H1 (cell line): ENCODE measurements around the gene CABP4. TPM values are rescaled to one million over a fixed set of nuclear protein-coding genes. Genes with fewer than 3 reads are reported as not detected.

Experiments used
- CTCF ChIA-PET: fragments of 300-600 bp; sonication (Branson Sonifier 250); formaldehyde crosslinking; loops from one replicate; lab custom pipeline; 2021; ENCODE audit not compliant: partially characterized antibody; lab: Charles Lee
- POLR2A ChIA-PET: fragments of 300-600 bp; sonication (Branson Sonifier 250); formaldehyde crosslinking; loops from one replicate; lab custom pipeline; 2021; ENCODE audit warnings: inconsistent platforms; ENCODE audit not compliant: partially characterized antibody; lab: Charles Lee
- DNase-seq, 2 experiments: peaks; one replicate each; pipeline versions ENCODE4 v3.0.0 to v3.0.0-alpha.2; 2010 to 2022; ENCODE audit warnings: low spot score in 2 of 2, low read depth in 1 of 2, mixed read lengths in 1 of 2
- FAIRE-seq: peaks from 2 replicates; lab custom pipeline; 2011; peaks lifted over from hg19 to GRCh38; lab: Jason Lieb, UNC
- H2AFZ ChIP-seq: 2 replicates; pipeline ENCODE4 v1.8.1; 2012; ENCODE audit warnings: low read length, inconsistent platforms
- H2AK5ac ChIP-seq: 2 replicates; pipeline ENCODE4 v1.6.1; 2013; ENCODE audit warnings: low read depth, low read length
- H2BK120ac ChIP-seq: replicated peaks from 2 replicates; pipeline ENCODE3; 2013; ENCODE audit warnings: low read depth, low read length, inconsistent platforms
- H2BK12ac ChIP-seq: 2 replicates; pipeline ENCODE4 v1.6.1; 2013; ENCODE audit warnings: low read depth, low read length
- H2BK15ac ChIP-seq: 2 replicates; pipeline ENCODE4 v1.6.1; 2013; ENCODE audit warnings: low read length
- H2BK20ac ChIP-seq: 2 replicates; pipeline ENCODE4 v1.6.1; 2013; ENCODE audit warnings: low read length
- H2BK5ac ChIP-seq: 2 replicates; pipeline ENCODE4 v1.6.1; 2013; ENCODE audit warnings: low read depth, low read length
- H3K14ac ChIP-seq: 2 replicates; pipeline ENCODE4 v1.6.1; 2013; ENCODE audit warnings: inconsistent platforms; ENCODE audit not compliant: insufficient read length
- H3K18ac ChIP-seq: 2 replicates; pipeline ENCODE4 v1.6.1; 2013; ENCODE audit warnings: low read length; ENCODE audit errors: extremely low read depth
- H3K23ac ChIP-seq: 2 replicates; pipeline ENCODE4 v1.6.1; 2013; ENCODE audit warnings: inconsistent platforms; ENCODE audit not compliant: insufficient read length
- H3K23me2 ChIP-seq: 2 replicates; pipeline ENCODE4 v1.6.1; 2013; ENCODE audit warnings: low read depth, low read length
- H3K27ac ChIP-seq: 2 replicates; pipeline ENCODE4 v1.6.1; 2011; ENCODE audit warnings: low read depth, low read length, inconsistent platforms
- H3K27me3 ChIP-seq, 4 experiments: replicated peaks in 1 of 4; 1 replicate in 1 of 4; 2 replicates in 3 of 4; pipeline versions ENCODE4 v1.6.1 to v1.8.1; 2011 to 2013; ENCODE audit warnings: low read length in 3 of 4, mild to moderate bottlenecking in 3 of 4, inconsistent platforms in 2 of 4, mixed read lengths in 2 of 4, moderate library complexity in 1 of 4; ENCODE audit not compliant: control insufficient read depth in 3 of 4, insufficient read depth in 3 of 4; ENCODE audit errors: extremely low read depth in 1 of 4
- H3K36me3 ChIP-seq, 4 experiments: 2 replicates each; pipeline versions ENCODE4 v1.6.1 to v1.8.1; 2011 to 2013; ENCODE audit warnings: mild to moderate bottlenecking in 4 of 4, low read length in 3 of 4, moderate library complexity in 2 of 4, control low read depth in 1 of 4, inconsistent platforms in 1 of 4; ENCODE audit not compliant: insufficient read depth in 4 of 4, control insufficient read depth in 2 of 4
- H3K4ac ChIP-seq: replicated peaks from 2 replicates; pipeline ENCODE3; 2013; ENCODE audit warnings: low read length, low read depth, mixed read lengths, inconsistent platforms; ENCODE audit not compliant: insufficient read length
- H3K4me1 ChIP-seq, 4 experiments: replicated peaks in 1 of 4; 1 replicate in 1 of 4; 2 replicates in 3 of 4; pipeline versions ENCODE4 v1.6.1 to v1.8.1; 2011 to 2013; ENCODE audit warnings: low read length in 3 of 4, inconsistent platforms in 2 of 4, mixed read lengths in 1 of 4; ENCODE audit not compliant: insufficient read depth in 4 of 4, control insufficient read depth in 3 of 4
- H3K4me2 ChIP-seq, 2 experiments: 2 replicates each; pipeline versions ENCODE4 v1.6.1 to v1.8.1; 2011 to 2013; ENCODE audit warnings: low read depth in 2 of 2, low read length in 2 of 2, control low read depth in 1 of 2, inconsistent platforms in 1 of 2, mild to moderate bottlenecking in 1 of 2; ENCODE audit not compliant: insufficient read depth in 1 of 2
- H3K4me3 ChIP-seq, 4 experiments: fragments of 200-600, 300-600 bp in 1 of 4; sonication (generic), shearing (Covaris generic), sonication (Bioruptor Twin) in 1 of 4; 2 replicates each; pipeline versions ENCODE4 v1.5.1 to v1.8.1; 2011 to 2016; ENCODE audit warnings: low read length in 4 of 4, low read depth in 3 of 4, control low read depth in 2 of 4, inconsistent platforms in 2 of 4, mild to moderate bottlenecking in 2 of 4, mixed read lengths in 1 of 4, moderate library complexity in 1 of 4; ENCODE audit not compliant: insufficient read depth in 2 of 4; ENCODE audit errors: extremely low read depth in 1 of 4
- H3K56ac ChIP-seq: replicated peaks from 2 replicates; pipeline ENCODE3; 2013; ENCODE audit warnings: low read depth, mild to moderate bottlenecking, mixed read lengths, low read length, inconsistent platforms; ENCODE audit not compliant: insufficient read length
- H3K79me1 ChIP-seq: 2 replicates; pipeline ENCODE4 v1.6.1; 2013; ENCODE audit warnings: low read depth, low read length, control low read depth
- H3K79me2 ChIP-seq, 2 experiments: 2 replicates each; pipeline versions ENCODE4 v1.6.1 to v1.8.1; 2012 to 2013; ENCODE audit warnings: low read length in 2 of 2, mild to moderate bottlenecking in 2 of 2, inconsistent platforms in 1 of 2; ENCODE audit not compliant: insufficient read depth in 2 of 2, control insufficient read depth in 1 of 2
- H3K9ac ChIP-seq, 4 experiments: replicated peaks in 1 of 4; 1 replicate in 1 of 4; 2 replicates in 3 of 4; pipeline versions ENCODE4 v1.6.1 to v1.8.1; 2011 to 2013; ENCODE audit warnings: low read depth in 3 of 4, low read length in 3 of 4, control low read depth in 2 of 4, mild to moderate bottlenecking in 2 of 4, moderate library complexity in 2 of 4, inconsistent platforms in 1 of 4; ENCODE audit errors: extremely low read depth in 1 of 4
- H3K9me3 ChIP-seq, 2 experiments: 2 replicates each; pipeline versions ENCODE4 v1.6.1 to v1.8.1; 2012 to 2013; ENCODE audit warnings: mild to moderate bottlenecking in 2 of 2, moderate library complexity in 2 of 2, control low read depth in 1 of 2, inconsistent platforms in 1 of 2, low read depth in 1 of 2, low read length in 1 of 2, mixed read lengths in 1 of 2; ENCODE audit not compliant: insufficient read depth in 2 of 2
- H4K20me1 ChIP-seq, 2 experiments: replicated peaks in 1 of 2; 2 replicates each; pipeline versions ENCODE3 to v1.8.1; 2011 to 2013; ENCODE audit warnings: inconsistent platforms in 2 of 2, low read length in 2 of 2, mild to moderate bottlenecking in 1 of 2; ENCODE audit not compliant: insufficient read depth in 2 of 2, control insufficient read depth in 1 of 2
- H4K5ac ChIP-seq: 2 replicates; pipeline ENCODE4 v1.6.1; 2013; ENCODE audit warnings: low read length, low read depth, mixed read lengths, inconsistent platforms; ENCODE audit not compliant: insufficient read length
- H4K8ac ChIP-seq: 2 replicates; pipeline ENCODE4 v1.8.0; 2013; ENCODE audit warnings: mild to moderate bottlenecking, moderate library complexity, low read length, inconsistent platforms; ENCODE audit not compliant: insufficient read depth; ENCODE audit errors: extremely low read depth
- H4K91ac ChIP-seq: replicated peaks from 2 replicates; pipeline ENCODE3; 2013; ENCODE audit warnings: low read length, mixed read lengths, inconsistent platforms; ENCODE audit not compliant: insufficient read length
- BACH1 ChIP-seq: IDR thresholded peaks from 2 replicates; pipeline ENCODE4 v1.6.1; 2012; ENCODE audit warnings: low read length, improper control_type of control experiment
- CEBPB ChIP-seq: IDR thresholded peaks from 2 replicates; pipeline ENCODE4 v1.6.1; 2012; ENCODE audit warnings: low read depth, low read length
- CHD1 ChIP-seq: IDR thresholded peaks from 2 replicates; pipeline ENCODE4 v1.6.1; 2012; ENCODE audit warnings: low read depth, low read length, improper control_type of control experiment
- EGR1 ChIP-seq: IDR thresholded peaks from 2 replicates; pipeline ENCODE4 v1.6.1; 2011; ENCODE audit warnings: low read depth, low read length, borderline replicate concordance
- GABPA ChIP-seq: IDR thresholded peaks from 2 replicates; pipeline ENCODE4 v1.6.1; 2011; ENCODE audit warnings: mild to moderate bottlenecking, low read length, moderate library complexity, borderline replicate concordance; ENCODE audit not compliant: insufficient read depth
- SP4 ChIP-seq: IDR thresholded peaks from 2 replicates; pipeline ENCODE4 v1.6.1; 2012; ENCODE audit warnings: low read length, inconsistent platforms
- SUZ12 ChIP-seq: fragments of 200-600 bp; sonication (generic); IDR thresholded peaks from 2 replicates; pipeline ENCODE4 v1.6.1; 2012; ENCODE audit warnings: mild to moderate bottlenecking, inconsistent platforms, low read length, moderate library complexity, mixed read lengths
- WGBS, 2 experiments: shearing (Covaris generic) in 1 of 2; methylation state at CpG; one replicate each; pipeline versions ENCODE4 v1.1.6 to v1.1.7; 2013 to 2015; ENCODE audit warnings: low lambda C conversion rate in 2 of 2, mixed read lengths in 2 of 2, inconsistent platforms in 1 of 2, low coverage in 1 of 2, missing lambda C conversion rate in 1 of 2; ENCODE audit not compliant: insufficient replicate concordance in 2 of 2, insufficient coverage in 1 of 2, insufficient read length in 1 of 2; ENCODE audit errors: extremely low coverage in 1 of 2, missing lambda C conversion rate in 1 of 2; 5-methylcytosine and 5-hydroxymethylcytosine counted together
- polyA plus RNA-seq, 7 experiments: library from polyadenylated mRNA; depleted of rRNA in 3 of 7; stranded (reverse) in 5 of 7; unstranded in 2 of 7; fragments of >200 nt in 5 of 7; fragments of 200-250 nt in 2 of 7; gene quantifications; 1 replicate in 5 of 7; 2 replicates in 1 of 7; 4 replicates in 1 of 7; pipeline versions ENCODE4 v1.2.1 to v1.2.3, GENCODE V29; 2011 to 2013; ENCODE audit warnings: missing spikeins in 2 of 7, mixed read lengths in 2 of 7
- total RNA-seq: library from RNA; stranded (reverse); fragmentation: NEBNext Ultra II Directional; extraction: Animal tissue kit (Norgen Biotek cat#: 25700); gene quantifications from 2 replicates; pipeline ENCODE4 v1.2.1, GENCODE V29; 2021
- TF ChIP-seq, protein P1 (sequence below): IDR thresholded peaks from 2 replicates; pipeline ENCODE4 v1.6.1; 2011; ENCODE audit warnings: low read length, improper control_type of control experiment
- TF ChIP-seq, protein P2 (sequence below), 3 experiments: IDR thresholded peaks; 1 replicate in 2 of 3; 2 replicates in 1 of 3; pipeline versions ENCODE4 v1.5.1 to v1.6.1; 2011; ENCODE audit warnings: low read length in 3 of 3, mild to moderate bottlenecking in 3 of 3, inconsistent platforms in 2 of 3, low read depth in 1 of 3, moderate library complexity in 1 of 3; ENCODE audit not compliant: insufficient read depth in 1 of 3; ENCODE audit errors: control extremely low read depth in 1 of 3

The CABP4 gene
- total and polyA plus RNA-seq, 2 of the 8 experiments (the other 6 are each of a cell fraction or from before 2014, with no cell fraction given), result not detected

DNA sequence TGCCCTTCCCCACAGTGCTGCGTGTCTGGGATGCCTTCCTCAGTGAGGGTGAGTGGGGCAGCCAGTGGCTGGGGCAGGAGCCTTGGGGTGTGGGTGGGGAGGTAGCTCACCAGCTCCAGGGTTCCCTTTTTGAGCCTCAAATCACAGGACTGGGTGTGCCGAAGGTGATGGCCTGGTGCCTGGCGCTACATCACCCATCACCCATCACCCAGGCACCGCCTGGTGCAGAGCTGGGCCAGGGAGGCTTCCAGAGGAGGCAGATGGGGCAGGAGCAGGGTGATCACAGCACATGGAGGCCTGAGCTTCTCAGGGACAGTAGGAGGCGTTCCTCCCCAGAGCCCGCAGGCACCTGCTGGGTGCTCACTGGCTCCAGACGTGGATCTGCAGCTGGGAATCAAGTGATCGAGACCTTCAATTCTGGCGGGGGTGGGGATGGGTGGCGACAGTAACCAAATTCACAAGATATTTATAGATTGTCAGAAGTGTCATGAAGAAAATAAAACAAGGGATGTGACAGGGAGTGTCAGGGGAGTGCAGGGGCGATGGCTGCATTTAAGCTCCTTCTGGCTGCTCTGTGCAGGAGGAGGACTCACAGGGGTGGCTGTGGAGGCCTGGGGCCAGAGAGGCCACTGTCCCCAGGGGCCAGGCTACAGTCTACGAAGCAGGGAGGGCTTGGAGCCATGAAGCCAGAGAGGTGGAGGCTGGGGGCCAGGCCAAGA is 48.0 kb upstream of the CABP4 start:
- Histone ChIP-seq H3K14ac (no peak overlapping the region), H3K4ac (no peak overlapping the region), H3K27ac (no peak overlapping the region), H2BK12ac (no peak overlapping the region), H2AK5ac (no peak overlapping the region), H3K23me2 (no peaks in the 10 kb centered on the region), H3K4me1 (peaks cover 0 to 11% (median 7%) of the 10 kb centered on the region in 4 experiments; a peak in 5 of 7 replicates), H2BK120ac (no peak overlapping the region), H3K9me3 (no peaks in the 10 kb centered on the region), H2BK5ac (no peak overlapping the region), H2BK20ac (no peak overlapping the region), H4K5ac (no peak overlapping the region), H3K56ac (no peak overlapping the region), H3K4me3 (no peak overlapping the region), H3K18ac (no peak overlapping the region), H3K23ac (no peak overlapping the region), H3K9ac (no peak overlapping the region; a peak in 1 of 7 replicates), H3K36me3 (no peaks in the 10 kb centered on the region), H3K27me3 (peaks cover 0 to 10% (median 3%) of the 10 kb centered on the region in 4 experiments; a peak in 3 of 7 replicates), H3K79me2 (no peaks in the 10 kb centered on the region), H2AFZ (no peak overlapping the region), H4K8ac (peak overlapping the region; percentile 57; the same call in 1 of the 2 replicates), H4K20me1 (no peaks in the 10 kb centered on the region), H4K91ac (no peak overlapping the region), H2BK15ac (no peak overlapping the region), H3K79me1 (no peaks in the 10 kb centered on the region), H3K4me2 (no peak overlapping the region)
- FAIRE-seq, result no peak
- 78% methylated on average over 12 of the region's 12 CpGs; no CpG with 5 or more reads in 1 of the 2 experiments for WGBS, 2 experiments
- ChIA-PET CTCF (interaction anchor here (0.5 to 1.2 kb wide), 6 partner anchors 9 to 147 kb away, joined by 3 to 6 read pairs (median 4); no protein-coding TSS in a partner anchor), POLR2A (interaction anchor here (0.8 to 1.9 kb wide), 11 partner anchors 9 to 118 kb away, joined by 3 to 8 read pairs (median 3); partner anchors contain the start of genes ANKRD13D, POLD4, PTPRCAP and RAD9A)
- no peak for DNase-seq
- TF ChIP-seq, protein P1, sequence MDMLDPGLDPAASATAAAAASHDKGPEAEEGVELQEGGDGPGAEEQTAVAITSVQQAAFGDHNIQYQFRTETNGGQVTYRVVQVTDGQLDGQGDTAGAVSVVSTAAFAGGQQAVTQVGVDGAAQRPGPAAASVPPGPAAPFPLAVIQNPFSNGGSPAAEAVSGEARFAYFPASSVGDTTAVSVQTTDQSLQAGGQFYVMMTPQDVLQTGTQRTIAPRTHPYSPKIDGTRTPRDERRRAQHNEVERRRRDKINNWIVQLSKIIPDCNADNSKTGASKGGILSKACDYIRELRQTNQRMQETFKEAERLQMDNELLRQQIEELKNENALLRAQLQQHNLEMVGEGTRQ, result no peak
- no peak for TF ChIP-seq SP4
- TF ChIP-seq BACH1, result no peak
- TF ChIP-seq CEBPB, result no peak
- TF ChIP-seq GABPA, result no peak
- TF ChIP-seq CHD1, result no peak
- no peak for TF ChIP-seq EGR1
- TF ChIP-seq, protein P2, sequence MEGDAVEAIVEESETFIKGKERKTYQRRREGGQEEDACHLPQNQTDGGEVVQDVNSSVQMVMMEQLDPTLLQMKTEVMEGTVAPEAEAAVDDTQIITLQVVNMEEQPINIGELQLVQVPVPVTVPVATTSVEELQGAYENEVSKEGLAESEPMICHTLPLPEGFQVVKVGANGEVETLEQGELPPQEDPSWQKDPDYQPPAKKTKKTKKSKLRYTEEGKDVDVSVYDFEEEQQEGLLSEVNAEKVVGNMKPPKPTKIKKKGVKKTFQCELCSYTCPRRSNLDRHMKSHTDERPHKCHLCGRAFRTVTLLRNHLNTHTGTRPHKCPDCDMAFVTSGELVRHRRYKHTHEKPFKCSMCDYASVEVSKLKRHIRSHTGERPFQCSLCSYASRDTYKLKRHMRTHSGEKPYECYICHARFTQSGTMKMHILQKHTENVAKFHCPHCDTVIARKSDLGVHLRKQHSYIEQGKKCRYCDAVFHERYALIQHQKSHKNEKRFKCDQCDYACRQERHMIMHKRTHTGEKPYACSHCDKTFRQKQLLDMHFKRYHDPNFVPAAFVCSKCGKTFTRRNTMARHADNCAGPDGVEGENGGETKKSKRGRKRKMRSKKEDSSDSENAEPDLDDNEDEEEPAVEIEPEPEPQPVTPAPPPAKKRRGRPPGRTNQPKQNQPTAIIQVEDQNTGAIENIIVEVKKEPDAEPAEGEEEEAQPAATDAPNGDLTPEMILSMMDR (IDR thresholded peaks at IDR 0.05; ENCODE audit: control extremely low read depth in 1 of 3, insufficient read depth in 1 of 3, low read depth in 1 of 3, low read length in 3 of 3), result no peak
- TF ChIP-seq SUZ12, result no peak
